ENCODE results near the gene CHPF.

The CHPF gene

DNA sequence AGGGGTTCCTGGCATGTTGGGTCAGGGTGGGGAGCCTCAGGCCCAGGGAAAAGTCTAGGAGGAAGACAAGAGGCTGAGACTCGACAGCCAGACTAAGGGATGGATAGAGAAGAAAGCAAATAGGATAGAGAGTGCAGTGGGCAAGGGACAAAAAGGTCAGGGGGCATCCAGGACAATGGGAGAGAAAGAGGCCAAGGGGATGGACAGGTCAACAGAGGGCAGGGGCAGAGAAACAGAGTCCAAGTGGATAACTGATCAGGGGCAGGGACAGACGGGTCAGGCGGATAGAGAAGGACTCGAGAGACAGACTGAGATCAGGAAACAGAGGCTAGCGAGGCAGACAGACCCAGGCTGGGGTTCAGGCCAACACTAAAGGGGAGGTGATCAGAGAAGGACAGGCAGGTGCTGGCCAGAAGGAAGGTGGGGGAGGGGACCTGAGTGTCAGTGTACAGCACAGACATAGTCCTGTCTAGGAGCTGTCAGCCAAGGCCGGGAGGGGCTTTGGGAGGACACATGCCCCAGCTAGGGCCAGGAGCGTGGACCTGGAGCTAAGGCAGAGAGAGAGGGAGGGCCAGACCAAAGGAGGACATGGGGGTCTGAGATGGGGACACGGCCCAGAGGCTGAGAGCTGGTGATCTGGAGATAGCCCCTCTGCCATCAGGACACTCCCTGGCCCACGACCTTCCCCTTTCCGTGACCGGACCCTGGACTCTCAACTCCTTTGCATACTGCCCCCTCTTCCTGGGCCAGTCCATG is 17.1 kb downstream of the CHPF start:
- H3K9ac ChIP-seq (ENCODE audit: low read length) = no peak overlapping the region
- peaks cover 43% of the 10 kb centered on the region for H3K27me3 ChIP-seq (ENCODE audit: control insufficient read depth, insufficient read depth, low read length)
- no peak overlapping the region for H3K4me3 ChIP-seq (ENCODE audit: low read depth, low read length)
- no peaks in the 10 kb centered on the region for H3K36me3 ChIP-seq (ENCODE audit: control insufficient read depth, insufficient read depth, low read length)
- H3K27ac ChIP-seq (ENCODE audit: low read depth, low read length) = no peak overlapping the region
- peaks cover 43% of the 10 kb centered on the region for H3K4me1 ChIP-seq (ENCODE audit: control insufficient read depth, insufficient read depth, low read length)
- H3K9me3 ChIP-seq (ENCODE audit: control insufficient read depth, insufficient read depth, low read depth, low read length) = no peaks in the 10 kb centered on the region

DNA sequence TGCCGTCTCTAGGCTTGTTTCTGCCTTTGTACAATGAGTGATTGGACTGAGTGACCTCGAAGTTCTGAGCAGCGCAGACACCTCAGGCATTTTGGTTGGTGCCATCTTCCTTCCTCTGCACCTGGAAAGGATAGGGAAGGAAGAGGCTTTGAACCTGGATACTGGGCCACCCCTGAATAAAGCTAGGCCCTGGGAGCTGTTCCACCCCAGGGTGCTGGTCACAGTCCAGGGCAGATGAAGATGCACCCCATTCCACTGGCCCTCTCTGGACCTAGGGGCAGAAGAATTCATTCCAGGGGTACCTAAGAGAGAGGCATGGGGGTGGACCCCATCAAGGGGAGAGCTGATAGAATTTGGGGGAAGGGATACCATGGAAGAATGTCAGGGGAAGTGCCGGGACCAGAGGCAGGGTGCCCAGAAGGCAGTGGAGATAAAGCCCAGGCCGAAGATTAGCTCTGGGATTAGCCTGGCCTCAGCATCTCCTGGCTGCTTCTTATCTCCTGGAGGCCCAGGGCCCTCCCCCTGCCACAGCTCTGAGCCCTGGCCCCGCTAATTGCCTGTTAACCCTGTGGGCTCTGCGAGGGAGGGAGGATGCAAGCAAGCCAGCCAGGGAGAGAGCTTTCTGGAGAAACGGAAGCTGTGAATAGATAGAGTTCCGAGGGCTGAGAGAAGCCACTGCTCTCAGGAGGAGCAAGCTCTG is 17.9 kb downstream of the CHPF start:
- no peak overlapping the region for H3K27ac ChIP-seq (ENCODE audit: low read depth, low read length)
- peaks cover 38% of the 10 kb centered on the region for H3K27me3 ChIP-seq (ENCODE audit: control insufficient read depth, insufficient read depth, low read length)
- H3K36me3 ChIP-seq (ENCODE audit: control insufficient read depth, insufficient read depth, low read length) = no peaks in the 10 kb centered on the region
- no peak overlapping the region for H3K4me3 ChIP-seq (ENCODE audit: low read depth, low read length)
- no peak overlapping the region for H3K9ac ChIP-seq (ENCODE audit: low read length)
- H3K9me3 ChIP-seq (ENCODE audit: control insufficient read depth, insufficient read depth, low read depth, low read length) = no peaks in the 10 kb centered on the region
- H3K4me1 ChIP-seq (ENCODE audit: control insufficient read depth, insufficient read depth, low read length) = peaks cover 50% of the 10 kb centered on the region

DNA sequence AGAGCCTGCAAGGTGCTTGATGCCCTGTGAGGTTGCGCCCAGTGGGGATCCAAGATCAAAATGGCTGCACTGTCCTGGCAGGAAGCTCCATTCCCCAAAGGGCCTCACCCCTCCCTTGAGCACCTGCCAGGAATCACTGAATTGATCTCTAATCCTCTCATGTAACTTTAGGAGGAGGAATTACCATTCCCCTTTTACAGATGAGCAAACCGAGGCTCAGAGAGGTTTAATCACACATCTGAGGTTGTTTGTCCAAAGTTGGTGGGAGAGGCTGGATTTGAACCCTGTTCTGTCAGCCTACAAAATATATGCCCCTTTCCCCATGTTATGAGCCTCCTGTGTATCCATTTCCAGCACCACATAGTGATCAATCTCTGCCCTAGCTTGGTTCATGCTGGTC is 18.8 kb downstream of the CHPF start:
- peaks cover 31% of the 10 kb centered on the region for H3K27me3 ChIP-seq (ENCODE audit: control insufficient read depth, insufficient read depth, low read length)
- H3K36me3 ChIP-seq (ENCODE audit: control insufficient read depth, insufficient read depth, low read length) = no peaks in the 10 kb centered on the region
- no peak overlapping the region for H3K9ac ChIP-seq (ENCODE audit: low read length)
- H3K4me3 ChIP-seq (ENCODE audit: low read depth, low read length) = no peak overlapping the region
- peaks cover 53% of the 10 kb centered on the region for H3K4me1 ChIP-seq (ENCODE audit: control insufficient read depth, insufficient read depth, low read length)
- H3K27ac ChIP-seq (ENCODE audit: low read depth, low read length) = no peak overlapping the region
- no peaks in the 10 kb centered on the region for H3K9me3 ChIP-seq (ENCODE audit: control insufficient read depth, insufficient read depth, low read depth, low read length)

DNA sequence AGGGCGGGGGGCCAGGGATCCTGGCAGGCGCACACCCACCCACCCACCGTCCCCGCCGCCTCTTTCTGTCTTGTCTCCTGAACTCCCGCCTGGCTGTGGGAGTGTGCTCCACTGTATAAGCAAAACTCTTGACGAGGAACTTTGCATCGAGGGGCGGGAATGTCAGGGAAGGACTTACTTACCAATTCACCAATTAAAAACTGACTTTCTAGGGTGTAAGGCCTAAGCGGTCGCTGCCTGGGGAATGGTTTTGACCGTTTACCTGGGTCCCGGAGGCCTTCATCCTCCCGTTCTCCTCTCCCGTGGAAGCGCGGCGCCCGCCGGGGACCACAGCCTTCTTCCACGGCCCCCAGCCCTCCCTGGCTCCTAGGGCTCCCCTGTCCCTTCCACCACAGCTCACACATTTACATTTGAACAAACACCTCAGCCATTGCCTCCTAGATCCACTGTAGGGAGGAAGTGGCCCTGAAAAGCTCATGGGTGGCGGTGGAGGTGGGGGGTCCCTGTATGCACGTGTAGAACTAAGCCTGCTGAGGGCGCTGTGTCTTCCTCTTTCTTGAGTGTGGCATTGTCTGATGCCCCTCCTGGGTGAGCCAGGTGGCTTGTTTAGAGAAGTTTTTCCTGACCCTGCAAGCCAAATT is 20.5 kb downstream of the CHPF start:
- H3K4me3 ChIP-seq (ENCODE audit: low read depth, low read length) = peak overlapping the region; percentile 58
- peak overlapping the region; percentile 60; the same call in 1 of the 2 replicates for H3K27ac ChIP-seq (ENCODE audit: low read depth, low read length)
- H3K9me3 ChIP-seq (ENCODE audit: control insufficient read depth, insufficient read depth, low read depth, low read length) = no peaks in the 10 kb centered on the region
- peak overlapping the region; percentile 62 for H3K9ac ChIP-seq (ENCODE audit: low read length)
- H3K27me3 ChIP-seq (ENCODE audit: control insufficient read depth, insufficient read depth, low read length) = peaks cover 24% of the 10 kb centered on the region
- H3K36me3 ChIP-seq (ENCODE audit: control insufficient read depth, insufficient read depth, low read length) = no peaks in the 10 kb centered on the region
- H3K4me1 ChIP-seq (ENCODE audit: control insufficient read depth, insufficient read depth, low read length) = peaks cover 53% of the 10 kb centered on the region

- Histone ChIP-seq H3K4me1 (ENCODE audit: control insufficient read depth, insufficient read depth, low read length) (peaks cover 54% of the 10 kb centered on the region), H3K4me3 (ENCODE audit: low read depth, low read length) (peak overlapping the region; percentile 58), H3K27ac (ENCODE audit: low read depth, low read length) (peak overlapping the region; percentile 69; the same call in 1 of the 2 replicates), H3K27me3 (ENCODE audit: control insufficient read depth, insufficient read depth, low read length) (peaks cover 25% of the 10 kb centered on the region), H3K9ac (ENCODE audit: low read length) (peak overlapping the region; percentile 75), H3K36me3 (ENCODE audit: control insufficient read depth, insufficient read depth, low read length) (no peaks in the 10 kb centered on the region), H3K9me3 (ENCODE audit: control insufficient read depth, insufficient read depth, low read depth, low read length) (no peaks in the 10 kb centered on the region)
These were observed 21.2 kb downstream of the CHPF start for GRCh38 chr2:219522111-219523030.

- Histone ChIP-seq H3K9me3 (ENCODE audit: control insufficient read depth, insufficient read depth, low read depth, low read length) (no peaks in the 10 kb centered on the region), H3K27ac (ENCODE audit: low read depth, low read length) (peak overlapping the region; percentile 69; the same call in 1 of the 2 replicates)
These were observed 22.3 kb downstream of the CHPF start for GRCh38 chr2:219521066-219521880.

DNA sequence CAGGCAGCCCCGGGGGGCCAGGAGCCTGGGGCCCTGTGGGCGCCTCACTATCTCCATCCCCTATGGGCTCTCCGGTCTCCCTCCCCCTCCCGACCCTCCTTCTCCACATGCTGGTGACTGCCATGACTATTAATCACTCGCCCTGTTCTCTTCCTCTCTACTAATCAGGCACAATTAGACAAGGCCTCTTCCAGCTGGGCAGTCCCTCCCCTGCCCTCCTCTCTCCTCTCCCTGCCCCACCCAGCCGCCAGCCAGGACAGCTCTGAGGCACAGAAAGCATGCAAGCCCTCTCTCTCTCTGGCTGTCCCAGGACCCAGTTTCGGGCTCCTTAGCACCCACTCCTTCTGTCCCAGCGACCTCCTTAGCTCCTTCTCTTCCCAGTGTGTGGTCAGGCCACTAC is 23.5 kb downstream of the CHPF start:
- H3K9ac ChIP-seq (ENCODE audit: low read length) = no peak overlapping the region
- no peak overlapping the region for H3K27ac ChIP-seq (ENCODE audit: low read depth, low read length)
- H3K36me3 ChIP-seq (ENCODE audit: control insufficient read depth, insufficient read depth, low read length) = no peaks in the 10 kb centered on the region
- no peak overlapping the region for H3K4me3 ChIP-seq (ENCODE audit: low read depth, low read length)
- H3K4me1 ChIP-seq (ENCODE audit: control insufficient read depth, insufficient read depth, low read length) = peaks cover 39% of the 10 kb centered on the region
- no peaks in the 10 kb centered on the region for H3K9me3 ChIP-seq (ENCODE audit: control insufficient read depth, insufficient read depth, low read depth, low read length)
- peaks cover 36% of the 10 kb centered on the region for H3K27me3 ChIP-seq (ENCODE audit: control insufficient read depth, insufficient read depth, low read length)

More at GRCh38 chr2:219521066-219521880, 22.3 kb downstream of the CHPF start:
- Histone ChIP-seq H3K4me1 (ENCODE audit: control insufficient read depth, insufficient read depth, low read length) (peaks cover 48% of the 10 kb centered on the region), H3K4me3 (ENCODE audit: low read depth, low read length) (peak overlapping the region; percentile 40), H3K36me3 (ENCODE audit: control insufficient read depth, insufficient read depth, low read length) (no peaks in the 10 kb centered on the region), H3K9ac (ENCODE audit: low read length) (peak overlapping the region; percentile 75), H3K27me3 (ENCODE audit: control insufficient read depth, insufficient read depth, low read length) (peaks cover 25% of the 10 kb centered on the region)

DNA sequence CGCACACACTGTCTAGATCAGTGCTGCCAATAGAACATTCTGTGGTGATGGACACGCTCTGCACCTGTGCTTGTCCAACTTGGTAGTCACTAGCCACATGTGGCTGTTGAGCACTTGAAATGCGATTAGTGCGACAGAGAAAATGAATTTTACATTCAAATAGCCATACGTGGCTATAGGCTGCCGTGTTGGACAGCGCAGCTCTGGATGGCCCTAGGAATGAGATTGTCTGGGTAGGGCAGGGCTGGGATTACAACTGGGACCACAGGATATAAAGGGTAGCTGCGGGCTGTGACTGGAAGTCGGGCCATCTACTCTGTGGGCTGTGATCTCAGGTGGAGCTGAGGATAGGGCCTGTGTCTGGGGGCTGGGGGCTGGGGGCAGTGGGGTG is 24.1 kb downstream of the CHPF start:
- Histone ChIP-seq H3K9ac (ENCODE audit: low read length) (no peak overlapping the region), H3K36me3 (ENCODE audit: control insufficient read depth, insufficient read depth, low read length) (no peaks in the 10 kb centered on the region), H3K27me3 (ENCODE audit: control insufficient read depth, insufficient read depth, low read length) (peaks cover 42% of the 10 kb centered on the region), H3K4me1 (ENCODE audit: control insufficient read depth, insufficient read depth, low read length) (peaks cover 40% of the 10 kb centered on the region), H3K4me3 (ENCODE audit: low read depth, low read length) (no peak overlapping the region), H3K27ac (ENCODE audit: low read depth, low read length) (no peak overlapping the region), H3K9me3 (ENCODE audit: control insufficient read depth, insufficient read depth, low read depth, low read length) (no peaks in the 10 kb centered on the region)

DNA sequence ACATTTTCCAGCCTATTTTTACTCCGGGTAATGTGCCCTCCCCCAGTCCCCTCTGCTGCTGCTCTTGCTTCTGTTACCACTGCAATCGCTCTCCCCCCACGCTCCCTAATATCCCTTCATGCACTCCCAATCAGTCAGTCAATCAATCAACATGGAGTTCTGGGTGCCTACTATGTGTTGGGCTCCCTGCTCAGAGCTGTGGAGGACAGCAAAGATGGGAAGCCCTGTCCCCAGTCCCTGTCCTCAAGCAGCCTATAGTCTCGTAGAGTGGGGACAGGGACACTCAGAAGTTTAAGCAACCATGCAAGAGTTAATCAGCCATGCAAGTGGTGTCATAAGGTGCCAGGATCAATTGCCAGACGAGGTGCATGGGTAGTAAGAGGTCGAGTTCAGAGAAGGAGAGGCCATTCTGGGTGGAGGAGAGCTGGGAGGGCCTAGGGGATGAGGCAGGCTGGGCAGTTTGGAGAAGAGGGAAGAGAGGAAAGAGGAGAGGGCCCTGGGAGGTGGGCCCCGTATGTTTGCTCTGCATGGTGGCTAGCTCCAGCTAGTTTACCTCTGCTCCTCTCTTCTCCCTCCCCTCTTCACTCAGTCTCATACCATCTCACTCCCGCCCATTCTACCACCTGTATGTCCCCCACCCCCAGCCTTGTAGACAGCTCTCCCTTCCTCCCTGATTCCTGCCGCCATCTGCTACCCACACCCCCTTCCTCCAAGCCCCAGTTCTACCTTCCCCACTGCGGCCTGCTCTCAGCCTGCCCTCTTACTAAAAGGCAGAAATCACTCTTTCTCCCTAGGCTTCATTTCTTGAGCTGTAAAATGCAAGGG is 25.4 kb downstream of the CHPF start:
- Histone ChIP-seq H3K9ac (ENCODE audit: low read length) (no peak overlapping the region), H3K27ac (ENCODE audit: low read depth, low read length) (no peak overlapping the region), H3K9me3 (ENCODE audit: control insufficient read depth, insufficient read depth, low read depth, low read length) (no peaks in the 10 kb centered on the region), H3K4me1 (ENCODE audit: control insufficient read depth, insufficient read depth, low read length) (peaks cover 46% of the 10 kb centered on the region), H3K36me3 (ENCODE audit: control insufficient read depth, insufficient read depth, low read length) (no peaks in the 10 kb centered on the region), H3K27me3 (ENCODE audit: control insufficient read depth, insufficient read depth, low read length) (peaks cover 55% of the 10 kb centered on the region), H3K4me3 (ENCODE audit: low read depth, low read length) (no peak overlapping the region)

All from HUES6 (cell line).